22Rv1 (cell line): Measurements from ENCODE around the gene WDR90.

Experiments used
- H3K27ac ChIP-seq: fragments of 450-650 bp; 2 replicates; pipeline ENCODE4 v1.5.1; 2017
- ZFX ChIP-seq: fragments of 450-650 bp; IDR thresholded peaks from 2 replicates; pipeline ENCODE4 v1.6.1; 2017; ENCODE audit warnings: antibody characterized with exemption, borderline replicate concordance
- TF ChIP-seq, protein P1 (sequence below): fragments of 450-650 bp; IDR thresholded peaks from 2 replicates; pipeline ENCODE4 v1.5.1; 2017; ENCODE audit warnings: mild to moderate bottlenecking

Gene WDR90

DNA sequence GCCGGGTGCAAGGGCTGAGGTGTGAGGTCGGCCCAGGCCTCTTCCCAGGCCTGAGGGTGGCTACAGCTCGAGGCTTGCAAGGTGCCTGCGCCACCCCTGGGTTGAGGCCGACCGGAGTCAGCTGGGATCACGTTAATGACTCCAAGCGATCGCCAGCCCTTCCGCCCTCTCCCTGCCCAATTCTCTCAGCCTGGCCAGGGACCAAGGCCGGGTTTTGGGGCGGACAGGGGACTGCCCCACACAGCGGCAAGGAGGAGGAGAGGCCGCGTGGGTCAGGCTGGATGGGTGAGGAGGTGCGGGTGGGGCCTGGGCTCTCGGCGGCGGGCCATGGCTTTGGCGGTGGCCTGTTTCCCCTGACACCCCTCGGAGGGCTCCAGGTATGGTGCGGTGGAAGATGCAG lies 44.2 kb downstream of the WDR90 start:
- no peak for TF ChIP-seq ZFX
- TF ChIP-seq, protein P1, sequence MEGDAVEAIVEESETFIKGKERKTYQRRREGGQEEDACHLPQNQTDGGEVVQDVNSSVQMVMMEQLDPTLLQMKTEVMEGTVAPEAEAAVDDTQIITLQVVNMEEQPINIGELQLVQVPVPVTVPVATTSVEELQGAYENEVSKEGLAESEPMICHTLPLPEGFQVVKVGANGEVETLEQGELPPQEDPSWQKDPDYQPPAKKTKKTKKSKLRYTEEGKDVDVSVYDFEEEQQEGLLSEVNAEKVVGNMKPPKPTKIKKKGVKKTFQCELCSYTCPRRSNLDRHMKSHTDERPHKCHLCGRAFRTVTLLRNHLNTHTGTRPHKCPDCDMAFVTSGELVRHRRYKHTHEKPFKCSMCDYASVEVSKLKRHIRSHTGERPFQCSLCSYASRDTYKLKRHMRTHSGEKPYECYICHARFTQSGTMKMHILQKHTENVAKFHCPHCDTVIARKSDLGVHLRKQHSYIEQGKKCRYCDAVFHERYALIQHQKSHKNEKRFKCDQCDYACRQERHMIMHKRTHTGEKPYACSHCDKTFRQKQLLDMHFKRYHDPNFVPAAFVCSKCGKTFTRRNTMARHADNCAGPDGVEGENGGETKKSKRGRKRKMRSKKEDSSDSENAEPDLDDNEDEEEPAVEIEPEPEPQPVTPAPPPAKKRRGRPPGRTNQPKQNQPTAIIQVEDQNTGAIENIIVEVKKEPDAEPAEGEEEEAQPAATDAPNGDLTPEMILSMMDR: no peak
- H3K27ac ChIP-seq: peak overlapping the region; percentile 98

DNA sequence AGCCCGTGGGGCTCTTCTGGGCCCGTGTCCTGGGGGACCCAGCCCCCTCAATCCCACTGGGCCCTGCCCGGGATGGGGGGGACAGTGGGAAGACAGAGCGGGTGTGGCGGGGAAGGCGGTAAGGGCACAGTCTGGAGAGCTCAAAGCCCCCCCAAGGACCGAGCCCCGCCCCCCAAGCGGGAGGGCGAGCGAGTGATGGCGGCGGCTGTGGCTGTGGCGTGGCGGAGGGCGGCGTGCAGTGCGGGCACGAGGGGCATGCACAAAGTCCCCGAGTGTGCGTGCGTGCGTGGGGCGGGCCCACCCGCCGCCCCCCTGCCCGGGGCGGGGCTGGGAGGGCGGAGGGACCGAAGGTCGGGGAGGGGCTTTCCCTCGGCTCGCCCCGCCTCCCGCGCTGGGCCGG lies 44.6 kb downstream of the WDR90 start:
- no peak for TF ChIP-seq ZFX
- TF ChIP-seq, protein P1: no peak
- peak overlapping the region; percentile 98 for H3K27ac ChIP-seq

DNA sequence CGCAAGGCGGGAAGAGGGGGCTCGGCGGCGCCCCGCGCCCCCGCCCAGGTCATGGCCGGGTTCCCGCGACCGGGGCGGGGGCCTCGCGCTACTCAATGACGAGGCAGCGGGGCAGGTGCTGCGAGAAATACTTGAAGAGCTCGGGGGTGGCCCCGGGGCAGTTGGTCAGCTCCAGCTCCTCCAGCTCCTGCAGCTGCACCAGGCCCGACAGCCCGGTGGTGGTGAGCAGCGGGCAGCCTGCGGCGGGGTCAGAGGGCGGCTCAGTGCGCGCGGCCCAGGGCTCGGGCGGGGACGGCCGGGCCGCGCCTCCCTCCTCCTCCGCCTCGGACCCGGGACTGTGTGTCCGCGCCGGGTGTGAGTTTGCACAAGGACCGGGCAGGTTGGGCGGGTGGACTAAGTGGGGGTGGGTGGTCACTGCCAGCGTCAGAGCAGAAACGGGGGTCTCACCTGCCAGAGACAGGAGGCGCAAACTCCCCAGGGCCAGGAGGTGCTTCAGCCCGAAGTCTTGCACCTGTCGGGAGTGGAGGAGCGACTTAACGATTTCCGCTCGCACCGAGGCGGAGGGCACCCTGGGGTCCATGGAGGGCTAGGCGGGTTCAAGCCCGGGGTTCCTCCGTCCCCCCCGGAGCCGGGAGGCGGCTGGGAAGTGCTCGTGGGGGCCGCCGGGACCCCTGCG lies 45.2 kb downstream of the WDR90 start:
- H3K27ac ChIP-seq: peak overlapping the region; percentile 98
- TF ChIP-seq ZFX: no peak
- TF ChIP-seq, protein P1: no peak

DNA sequence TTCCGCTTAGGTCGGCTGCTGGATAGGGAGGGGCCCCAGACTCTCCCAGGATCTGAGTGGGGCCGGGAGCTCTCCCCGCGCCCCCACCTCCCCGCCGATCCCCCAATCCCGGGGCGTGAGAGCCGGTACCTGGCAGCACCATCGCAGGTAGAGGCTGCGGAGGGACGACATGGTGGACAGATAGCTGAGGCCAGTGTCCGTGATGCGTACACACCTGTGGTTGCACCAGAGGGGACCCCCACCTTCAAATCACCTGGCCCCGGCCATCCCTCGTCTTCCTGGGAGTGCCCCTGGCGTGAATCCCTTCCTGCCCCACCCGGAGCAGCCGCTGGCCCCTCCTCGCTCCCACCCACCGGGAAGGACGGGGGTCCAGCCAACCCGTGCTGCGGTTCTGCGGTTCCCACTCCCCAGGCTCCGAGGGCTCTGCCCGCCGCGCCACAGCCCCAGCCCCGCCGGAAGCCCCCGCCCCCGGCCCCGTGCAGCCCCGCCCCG lies 45.7 kb downstream of the WDR90 start:
- H3K27ac ChIP-seq: peak overlapping the region; percentile 98
- TF ChIP-seq, protein P1: no peak
- no peak for TF ChIP-seq ZFX

DNA sequence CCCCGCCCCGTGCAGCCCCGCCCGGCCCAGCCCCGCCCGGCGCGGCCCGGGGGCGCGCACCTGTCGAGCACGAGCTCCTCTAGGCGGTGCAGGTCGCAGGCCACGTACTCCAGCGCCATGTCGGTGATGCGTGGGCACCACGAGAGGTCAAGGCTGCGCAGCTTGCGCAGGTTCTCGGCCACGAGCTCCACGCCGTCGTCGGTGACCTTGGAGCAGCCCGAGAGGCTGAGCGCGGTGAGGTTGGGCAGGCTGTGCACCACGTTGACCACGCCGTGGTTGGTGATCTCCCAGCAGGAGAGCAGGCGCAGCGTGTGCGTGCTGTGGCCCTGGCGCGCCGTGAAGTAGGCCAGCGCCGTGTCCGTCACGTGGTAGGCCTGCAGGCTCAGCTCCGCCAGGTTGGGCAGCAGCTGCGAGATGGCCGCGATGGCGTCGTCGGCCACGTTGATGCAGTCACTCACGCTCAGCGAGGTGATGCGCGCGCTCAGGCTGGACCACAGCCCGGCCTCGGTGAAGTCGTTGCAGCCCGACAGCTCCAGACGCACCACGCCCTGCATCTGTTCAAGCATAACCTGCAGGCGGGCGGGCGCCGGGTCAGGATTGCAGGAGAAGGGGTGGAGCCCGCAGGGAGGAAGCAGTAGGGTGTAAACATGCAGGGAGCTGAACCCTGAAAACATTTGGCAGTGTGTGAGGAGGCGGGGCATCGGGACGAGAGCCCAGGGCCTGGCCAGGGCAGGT lies 46.4 kb downstream of the WDR90 start:
- TF ChIP-seq, protein P1: no peak
- TF ChIP-seq ZFX: no peak
- peak overlapping the region; percentile 98 for H3K27ac ChIP-seq

DNA sequence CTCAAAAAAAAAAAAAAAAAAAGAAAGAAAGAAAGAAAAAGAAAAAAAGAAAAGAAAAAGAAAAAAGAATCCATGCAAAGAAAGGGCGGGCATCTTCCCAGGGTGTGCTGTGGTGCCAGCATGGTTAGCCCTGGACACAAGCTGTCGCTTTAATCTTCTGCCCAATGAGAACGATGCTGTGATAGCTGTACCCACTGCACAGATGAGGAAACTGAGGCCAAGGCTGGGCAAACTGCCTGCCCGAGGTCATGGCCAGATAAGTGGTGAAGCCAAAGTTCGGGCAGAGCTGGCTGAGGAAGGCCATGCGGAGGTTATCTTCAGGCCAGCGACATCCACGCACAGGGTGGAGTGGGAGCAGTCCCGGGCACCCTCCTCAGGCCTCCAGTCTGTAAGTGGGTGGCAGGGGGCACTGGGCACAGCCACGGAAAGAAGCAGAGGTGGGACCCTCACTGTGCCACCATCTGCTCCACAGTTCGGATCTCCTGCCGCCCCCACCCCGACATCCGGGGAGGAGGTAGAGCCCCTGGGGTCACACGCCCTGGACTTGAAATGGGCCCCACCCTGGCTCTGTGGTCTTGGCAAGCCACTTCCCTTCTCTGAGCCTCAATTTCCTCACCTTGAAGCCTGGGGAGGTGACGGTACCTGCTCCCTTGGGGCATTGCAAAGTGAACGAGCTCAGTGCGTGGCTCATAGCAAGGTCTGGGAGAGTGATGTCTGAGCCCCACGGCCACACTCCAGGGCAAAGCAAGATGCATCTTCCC lies 49.9 kb downstream of the WDR90 start:
- 0 out of 2 replicates have a peak overlapping the region, but pooled peaks have one; percentile 27 for H3K27ac ChIP-seq
- TF ChIP-seq, protein P1: no peak
- TF ChIP-seq ZFX: no peak
